Erythroblast (primary cell): Measurements from ENCODE around the gene WDR4.
A peak's percentile ranks its signal among the peaks of the same experiment; 100 is the strongest.
"Not testable (repeated sequence)": the region's sequence is repeated elsewhere in the genome, so short reads cannot be mapped to it uniquely, and the experiment has no call there.

Experiments used
- DNase-seq, 2 experiments: peaks; one replicate each; lab custom pipeline; 2025; lab: John Stamatoyannopoulos, UW
- GATA1 ChIP-seq: IDR thresholded peaks from 2 replicates; pipeline ENCODE4 v1.6.1; 2011; ENCODE audit warnings: low read depth, mild to moderate bottlenecking, control low read depth, low read length, moderate library complexity
- POLR2A ChIP-seq: IDR thresholded peaks from 2 replicates; pipeline ENCODE4 v1.6.1; 2011; ENCODE audit warnings: mild to moderate bottlenecking, low read length

WDR4 gene

GRCh38 chr21:42878993-42879787, at the start of gene WDR4:
Gene WDR4 (minus strand): TSS chr21:42879539. CDS start chr21:42879495, 44 bp downstream.
- TF ChIP-seq GATA1 = no peak
- TF ChIP-seq POLR2A = peak; percentile 96
- peak; percentile 98 to 99 for DNase-seq

GRCh38 chr21:42927474-42928200, 48.3 kb upstream of the WDR4 start:
- DNase-seq = not testable (repeated sequence)

- TF ChIP-seq GATA1 (no peak), POLR2A (no peak)
- no peak for DNase-seq
These were observed 46.0 kb upstream of the WDR4 start, which contains the start of gene ERVH48-1 for GRCh38 chr21:42925114-42925926. Gene ERVH48-1 (minus strand): TSS chr21:42925630. CDS start chr21:42919006, 6,624 bp downstream.

- DNase-seq = no peak
- no peak for TF ChIP-seq POLR2A
- TF ChIP-seq GATA1 = no peak
These were observed 45.1 kb upstream of the WDR4 start for GRCh38 chr21:42924433-42924751.

GRCh38 chr21:42923553-42924432, 44.5 kb upstream of the WDR4 start:
- DNase-seq = peak; percentile 86 to 90
- TF ChIP-seq POLR2A (peak; percentile 31), GATA1 (no peak)

GRCh38 chr21:42922918-42923317, 43.6 kb upstream of the WDR4 start:
- DNase-seq = no peak
- no peak for TF ChIP-seq POLR2A
- no peak for TF ChIP-seq GATA1

- peak; percentile 67 to 77 for DNase-seq
These were observed 42.6 kb upstream of the WDR4 start for GRCh38 chr21:42921927-42922326.

GRCh38 chr21:42918291-42918690, 39.0 kb upstream of the WDR4 start:
- no peak for TF ChIP-seq POLR2A
- TF ChIP-seq GATA1 = no peak
- DNase-seq = no peak

More at GRCh38 chr21:42921927-42922326, 42.6 kb upstream of the WDR4 start:
- TF ChIP-seq GATA1 (no peak), POLR2A (peak; percentile 37)

GRCh38 chr21:42913476-42913875, 34.1 kb upstream of the WDR4 start:
- DNase-seq = no peak
- TF ChIP-seq GATA1 (no peak), POLR2A (no peak)

GRCh38 chr21:42911920-42912319, 32.6 kb upstream of the WDR4 start:
- DNase-seq = not testable (repeated sequence)

- DNase-seq = not testable (repeated sequence)
These were observed 29.1 kb upstream of the WDR4 start for GRCh38 chr21:42908484-42908883.

- no peak for TF ChIP-seq GATA1
- TF ChIP-seq POLR2A = no peak
- DNase-seq = no peak
These were observed 26.9 kb upstream of the WDR4 start for GRCh38 chr21:42906233-42906632.

- DNase-seq = no peak
- TF ChIP-seq GATA1 = no peak
- TF ChIP-seq POLR2A = no peak
These were observed 25.9 kb upstream of the WDR4 start for GRCh38 chr21:42905195-42905594.
